ENCODE results near the gene USP3.
A peak's percentile ranks its signal among the peaks of the same experiment; 100 is the strongest.
"Not testable (repeated sequence)": the region's sequence is repeated elsewhere in the genome, so short reads cannot be mapped to it uniquely, and the experiment has no call there.

The USP3 gene

GRCh38 chr15:63476229-63476632 lies 28.2 kb upstream of the USP3 start:
- peak; percentile 95 for DNase-seq (ENCODE audit: low spot score)

- no peak for DNase-seq (ENCODE audit: low spot score)
Observed at GRCh38 chr15:63478243-63478642, 26.1 kb upstream of the USP3 start.

- no peak for DNase-seq (ENCODE audit: low spot score)
Observed at GRCh38 chr15:63480441-63480821, 24.0 kb upstream of the USP3 start.

- DNase-seq (ENCODE audit: low spot score) = peak; percentile 41
Observed at GRCh38 chr15:63481105-63481810, 23.1 kb upstream of the USP3 start.

- no peak for DNase-seq (ENCODE audit: low spot score)
Observed at GRCh38 chr15:63482874-63483323, 21.5 kb upstream of the USP3 start.

DNA sequence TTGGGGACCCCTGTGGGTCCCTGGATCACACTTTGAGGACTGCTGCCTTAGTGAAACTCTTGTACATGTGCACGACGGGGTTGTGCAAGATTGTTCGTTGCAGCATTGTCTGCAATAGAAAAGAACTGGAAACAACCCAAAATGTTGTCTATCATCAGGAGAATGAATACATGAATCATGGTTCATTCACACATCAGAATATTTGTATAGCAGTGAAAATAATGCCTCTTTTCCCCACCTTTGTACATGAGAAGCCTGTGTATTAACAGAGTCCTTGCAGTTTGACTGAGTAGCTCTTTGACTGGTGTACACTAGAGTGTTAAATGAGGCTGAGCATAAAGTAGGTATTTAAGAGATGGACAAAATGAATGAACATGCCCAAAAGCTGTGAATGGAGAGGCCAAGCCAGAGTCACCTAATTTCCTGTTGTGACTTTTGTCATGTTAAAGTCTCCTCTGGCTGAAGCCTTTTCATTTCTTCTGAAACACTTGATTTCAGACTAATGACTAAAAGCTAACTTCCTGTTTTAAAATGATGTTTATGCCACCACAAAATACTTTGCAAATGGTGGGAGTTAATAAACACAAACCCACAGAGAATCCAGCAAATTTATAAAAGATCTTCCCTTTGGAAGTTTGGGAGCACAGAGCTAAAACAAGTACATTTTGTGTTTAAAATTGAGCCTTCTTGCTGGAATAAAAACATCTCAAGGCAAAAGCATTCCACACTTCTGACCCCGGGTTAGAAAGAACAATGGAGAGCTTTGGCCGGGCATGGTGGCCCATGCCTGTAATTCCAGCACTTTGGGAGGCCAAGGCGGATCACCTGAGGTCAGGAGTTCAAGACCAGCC lies 20.6 kb upstream of the USP3 start:
- no peak for DNase-seq (ENCODE audit: low spot score)

GRCh38 chr15:63484433-63485186 lies 19.8 kb upstream of the USP3 start:
- DNase-seq (ENCODE audit: low spot score) = no peak

- DNase-seq (ENCODE audit: low spot score) = peak; percentile 82
Observed at GRCh38 chr15:63487076-63487757, 17.2 kb upstream of the USP3 start.

- not testable (repeated sequence) for DNase-seq (ENCODE audit: low spot score)
Observed at GRCh38 chr15:63487758-63488397, 16.5 kb upstream of the USP3 start.

GRCh38 chr15:63488398-63488960 lies 15.9 kb upstream of the USP3 start:
- no peak for DNase-seq (ENCODE audit: low spot score)

GRCh38 chr15:63489352-63489751 lies 15.0 kb upstream of the USP3 start:
- DNase-seq (ENCODE audit: low spot score) = no peak

- no peak for DNase-seq (ENCODE audit: low spot score)
Observed at GRCh38 chr15:63490345-63491034, 13.9 kb upstream of the USP3 start.

DNA sequence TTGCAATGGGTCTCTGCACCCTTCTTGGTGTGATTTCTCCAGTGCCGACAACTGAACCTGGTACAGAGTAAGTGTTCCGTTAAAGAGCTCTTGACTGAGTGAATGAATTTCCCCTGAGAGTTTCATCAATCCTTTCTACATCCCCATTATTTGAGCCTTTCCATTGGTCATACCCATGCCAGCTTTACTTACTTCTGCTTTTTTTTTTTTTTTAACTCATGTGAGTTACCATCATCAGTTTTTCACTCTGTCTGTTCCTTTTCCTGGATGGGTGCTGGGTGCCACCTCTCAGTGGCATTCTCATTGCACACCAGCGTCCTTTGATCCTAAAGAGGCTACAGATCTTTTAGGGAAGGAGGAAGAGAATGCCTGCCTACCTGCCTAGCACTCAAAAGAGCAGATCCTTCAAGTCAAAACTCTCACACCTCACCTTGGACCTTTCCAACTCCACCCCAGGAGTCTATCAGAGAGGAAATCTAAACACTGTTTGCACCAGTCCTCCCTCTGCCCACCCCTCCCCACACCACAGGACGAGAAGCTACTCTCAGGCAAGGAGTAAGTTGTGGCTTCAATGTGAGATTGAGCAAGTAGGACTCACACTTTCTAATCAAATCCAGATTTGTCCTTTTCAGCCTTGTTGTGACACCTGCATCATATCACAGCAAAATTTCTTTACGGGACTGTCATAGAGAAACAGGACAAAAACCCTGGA lies 13.1 kb upstream of the USP3 start:
- no peak for DNase-seq (ENCODE audit: low spot score)

- no peak for DNase-seq (ENCODE audit: low spot score)
Observed at GRCh38 chr15:63491979-63492378, 12.4 kb upstream of the USP3 start.

GRCh38 chr15:63492541-63493077 lies 11.8 kb upstream of the USP3 start:
- DNase-seq (ENCODE audit: low spot score) = no peak

- DNase-seq (ENCODE audit: low spot score) = no peak
Observed at GRCh38 chr15:63493436-63493835, 11.0 kb upstream of the USP3 start.

DNA sequence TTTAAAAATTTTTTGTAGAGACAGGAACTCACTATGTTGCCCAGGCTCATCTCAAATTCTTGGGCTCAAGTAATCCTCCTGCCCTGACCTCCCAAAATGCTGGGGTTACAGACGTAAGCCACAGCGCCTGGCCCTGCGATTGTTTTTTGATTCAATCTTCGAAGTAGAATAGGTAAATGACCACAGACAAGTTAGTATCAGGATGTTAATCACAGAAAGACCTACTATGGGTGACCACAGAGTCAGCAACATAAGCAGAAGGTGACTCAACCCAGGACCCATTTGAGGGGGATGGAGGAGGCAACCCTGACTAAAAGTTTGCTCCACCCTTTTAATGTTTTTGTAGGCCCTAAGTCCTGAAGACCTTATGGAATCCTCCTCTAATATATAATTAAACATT lies 10.0 kb upstream of the USP3 start:
- DNase-seq (ENCODE audit: low spot score) = no peak

DNA sequence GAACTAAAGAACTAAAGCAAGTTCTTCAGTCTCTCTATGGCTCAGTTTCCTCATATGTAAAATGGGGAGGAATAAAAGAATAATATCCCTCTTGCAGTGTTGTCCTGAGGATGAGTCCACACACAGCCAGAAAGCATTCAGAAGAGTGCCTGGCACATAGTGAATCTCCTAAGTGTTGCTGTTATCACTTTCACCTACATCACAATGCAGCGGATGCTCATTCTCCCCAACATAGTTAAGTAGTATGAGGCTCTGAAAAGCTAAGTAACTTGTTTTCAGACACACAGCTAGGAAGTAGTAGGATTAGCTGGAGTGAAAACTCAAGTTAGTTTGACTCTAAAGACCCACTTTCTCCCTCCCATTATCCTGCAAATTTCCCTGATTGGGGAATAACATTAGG lies 9.1 kb upstream of the USP3 start:
- no peak for DNase-seq (ENCODE audit: low spot score)

GRCh38 chr15:63495780-63496488 lies 8.5 kb upstream of the USP3 start:
- DNase-seq (ENCODE audit: low spot score) = no peak
